HCT116 (cell line): ENCODE measurements around the gene GNB5. TPM values are rescaled to one million over a fixed set of nuclear protein-coding genes. Genes with fewer than 3 reads are reported as not detected.

Source experiments
- ATAC-seq: fragments of 200-7000 bp; cut with Tn5 transposase; 2 replicates; pipeline ENCODE4 v1.9.1; 2020; ENCODE audit warnings: mild to moderate bottlenecking, moderate library complexity
- BruUV-seq: library from RNA; stranded (reverse); fragments of 400-500 nt; replicated peaks from 2 replicates; lab custom pipeline; 2021; lab: Mats Ljungman, UMichigan
- CTCF ChIA-PET: fragments of 300-600 bp; sonication (Branson Sonifier 250); formaldehyde crosslinking; loops from one replicate; lab custom pipeline; 2021; ENCODE audit warnings: antibody characterized with exemption; lab: Charles Lee
- POLR2A ChIA-PET: fragments of 300-600, 350-600 bp; sonication (Branson Sonifier 250); formaldehyde crosslinking; loops from one replicate; lab custom pipeline; 2021; ENCODE audit warnings: antibody characterized with exemption; lab: Charles Lee
- RAD21 ChIA-PET, 2 experiments: fragments of 300-600 bp; sonication (Branson Sonifier 250); formaldehyde crosslinking; loops; one replicate each; lab custom pipeline; 2023; ENCODE audit warnings: low total read pairs in 2 of 2; ENCODE audit not compliant: uncharacterized antibody in 2 of 2, unreplicated experiment in 2 of 2, low non-redundant PET in 1 of 2; lab: Charles Lee
- DNase-seq: peaks from one replicate; pipeline ENCODE4 v3.0.0-alpha.2; 2010; ENCODE audit warnings: low read depth, low spot score
- H2AFZ ChIP-seq: fragments of 200-600 bp; shearing (Covaris generic), sonication (generic); 2 replicates; pipeline ENCODE4 v1.6.1; 2017; ENCODE audit warnings: low read depth, mixed run types, mixed read lengths, antibody characterized with exemption, low read length; ENCODE audit not compliant: poor library complexity, severe bottlenecking
- H3K27ac ChIP-seq: 2 replicates; pipeline ENCODE4 v1.5.1; 2012; ENCODE audit warnings: low read depth, low read length
- H3K27me3 ChIP-seq: fragments of 200-600 bp; sonication (generic); 2 replicates; pipeline ENCODE4 v1.6.1; 2016; ENCODE audit warnings: mixed run types, low read length, mixed read lengths; ENCODE audit not compliant: insufficient read depth
- H3K36me3 ChIP-seq, 2 experiments: fragments of 200-500 bp in 1 of 2; fragments of 200-600 bp in 1 of 2; sonication (Bioruptor generic) in 1 of 2; sonication (generic) in 1 of 2; 2 replicates each; pipeline versions ENCODE4 v1.5.1 to v1.6.1; 2014 to 2016; ENCODE audit warnings: low read length in 2 of 2, inconsistent platforms in 1 of 2, mixed read lengths in 1 of 2, mixed run types in 1 of 2; ENCODE audit not compliant: insufficient read depth in 2 of 2, control insufficient read depth in 1 of 2
- H3K4me1 ChIP-seq, 2 experiments: fragments of 200-600 bp in 1 of 2; sonication (generic) in 1 of 2; 2 replicates each; pipeline versions ENCODE4 v1.5.1 to v1.6.1; 2012 to 2017; ENCODE audit warnings: low read length in 2 of 2, inconsistent platforms in 1 of 2, mild to moderate bottlenecking in 1 of 2, mixed read lengths in 1 of 2, mixed run types in 1 of 2, moderate library complexity in 1 of 2; ENCODE audit not compliant: insufficient read depth in 2 of 2, control insufficient read depth in 1 of 2
- H3K4me2 ChIP-seq: fragments of 200-600 bp; sonication (generic); 2 replicates; pipeline ENCODE4 v1.6.1; 2017; ENCODE audit warnings: mixed run types, low read length, mixed read lengths
- H3K4me3 ChIP-seq, 2 experiments: fragments of 200-600 bp in 1 of 2; sonication (generic) in 1 of 2; replicated peaks in 1 of 2; 2 replicates each; pipeline ENCODE4 v1.5.1; 2011 to 2016; ENCODE audit warnings: low read length in 2 of 2, control low read depth in 1 of 2, low read depth in 1 of 2, mild to moderate bottlenecking in 1 of 2, mixed read lengths in 1 of 2, mixed run types in 1 of 2
- H3K79me2 ChIP-seq: fragments of 200-600 bp; sonication (generic); 2 replicates; pipeline ENCODE4 v1.6.1; 2017; ENCODE audit warnings: mild to moderate bottlenecking, mixed run types, low read length, moderate library complexity, mixed read lengths; ENCODE audit not compliant: insufficient read depth
- H3K9ac ChIP-seq: fragments of 200-600 bp; sonication (generic); 2 replicates; pipeline ENCODE4 v1.6.1; 2016; ENCODE audit warnings: low read length, mixed read lengths
- H3K9me2 ChIP-seq: fragments of 200-600 bp; sonication (generic), shearing (Covaris generic); 2 replicates; pipeline ENCODE4 v1.6.1; 2017; ENCODE audit warnings: mixed run types, mild to moderate bottlenecking, moderate library complexity; ENCODE audit not compliant: insufficient read depth
- H3K9me3 ChIP-seq, 2 experiments: fragments of 200-500 bp in 1 of 2; fragments of 200-600 bp in 1 of 2; sonication (Bioruptor generic) in 1 of 2; sonication (generic) in 1 of 2; 2 replicates each; pipeline ENCODE4 v1.6.1; 2014 to 2017; ENCODE audit warnings: low read length in 2 of 2, mixed read lengths in 2 of 2, inconsistent platforms in 1 of 2, low read depth in 1 of 2, mild to moderate bottlenecking in 1 of 2, mixed run types in 1 of 2, moderate library complexity in 1 of 2; ENCODE audit not compliant: control insufficient read depth in 1 of 2, insufficient read depth in 1 of 2
- H4K20me1 ChIP-seq: fragments of 200-600 bp; sonication (generic), shearing (Covaris generic); 2 replicates; pipeline ENCODE4 v1.6.1; 2017; ENCODE audit warnings: mixed run types, mild to moderate bottlenecking, moderate library complexity; ENCODE audit not compliant: insufficient read depth
- CBX3 ChIP-seq: IDR thresholded peaks from 2 replicates; pipeline ENCODE4 v1.6.1; 2012; ENCODE audit warnings: low read depth
- CEBPB ChIP-seq: IDR thresholded peaks from 2 replicates; pipeline ENCODE4 v1.6.1; 2012; ENCODE audit warnings: low read depth
- EGR1 ChIP-seq: IDR thresholded peaks from 2 replicates; pipeline ENCODE4 v1.6.1; 2012; ENCODE audit warnings: low read depth
- FOSL1 ChIP-seq: IDR thresholded peaks from 2 replicates; pipeline ENCODE4 v1.6.1; 2012; ENCODE audit warnings: low read depth
- JUND ChIP-seq: IDR thresholded peaks from 2 replicates; pipeline ENCODE4 v1.6.1; 2012
- POLR2A ChIP-seq: IDR thresholded peaks from 2 replicates; pipeline ENCODE4 v1.7.0; 2011; ENCODE audit warnings: borderline replicate concordance; ENCODE audit not compliant: insufficient read depth, insufficient read length; ENCODE audit errors: extremely low read depth
- POLR2AphosphoS5 ChIP-seq: IDR thresholded peaks from 2 replicates; pipeline ENCODE4 v1.6.1; 2011; ENCODE audit warnings: mild to moderate bottlenecking, low read depth, low read length, moderate library complexity
- SIN3A ChIP-seq: IDR thresholded peaks from 2 replicates; pipeline ENCODE4 v1.6.1; 2012; ENCODE audit warnings: low read depth
- SRF ChIP-seq: IDR thresholded peaks from 2 replicates; pipeline ENCODE4 v1.6.1; 2012; ENCODE audit warnings: low read depth
- TCF7L2 ChIP-seq: IDR thresholded peaks from 2 replicates; pipeline ENCODE4 v1.7.0; 2011; ENCODE audit warnings: borderline replicate concordance, inconsistent platforms; ENCODE audit not compliant: insufficient read depth, insufficient read length; ENCODE audit errors: extremely low read depth
- ZFX ChIP-seq: fragments of 450-650 bp; IDR thresholded peaks from 2 replicates; pipeline ENCODE4 v1.6.1; 2017
- ZNF274 ChIP-seq: fragments of 200-500 bp; sonication (Bioruptor generic); IDR thresholded peaks from 2 replicates; pipeline ENCODE4 v1.6.1; 2014; ENCODE audit warnings: mild to moderate bottlenecking, low read depth, low read length, inconsistent platforms
- intact Hi-C: fragments of 100-400 bp; cut with micrococcal nuclease; formaldehyde crosslinking; loops from 2 replicates; pipeline ENCODE4 v1.10.0; 2022
- total RNA-seq: library from RNA; stranded (reverse); gene quantifications from one replicate; pipeline ENCODE4 v1.2.1, GENCODE V29; 2021; ENCODE audit not compliant: unreplicated experiment
- TF ChIP-seq, protein P1 (sequence below): IDR thresholded peaks from 2 replicates; pipeline ENCODE4 v1.6.1; 2011; ENCODE audit warnings: mild to moderate bottlenecking, low read length, moderate library complexity; ENCODE audit not compliant: insufficient replicate concordance; ENCODE audit errors: extremely low read depth
- TF ChIP-seq, protein P2 (sequence below): IDR thresholded peaks from 2 replicates; pipeline ENCODE4 v1.6.1; 2012
- TF ChIP-seq, protein P3 (sequence below): IDR thresholded peaks from 2 replicates; pipeline ENCODE4 v1.6.1; 2012; ENCODE audit warnings: low read depth
- TF ChIP-seq, protein P4 (sequence below): IDR thresholded peaks from 2 replicates; pipeline ENCODE4 v1.6.1; 2012

GNB5 gene
- total RNA-seq, 1 experiment from 2014 or later: 27.6 TPM

DNA sequence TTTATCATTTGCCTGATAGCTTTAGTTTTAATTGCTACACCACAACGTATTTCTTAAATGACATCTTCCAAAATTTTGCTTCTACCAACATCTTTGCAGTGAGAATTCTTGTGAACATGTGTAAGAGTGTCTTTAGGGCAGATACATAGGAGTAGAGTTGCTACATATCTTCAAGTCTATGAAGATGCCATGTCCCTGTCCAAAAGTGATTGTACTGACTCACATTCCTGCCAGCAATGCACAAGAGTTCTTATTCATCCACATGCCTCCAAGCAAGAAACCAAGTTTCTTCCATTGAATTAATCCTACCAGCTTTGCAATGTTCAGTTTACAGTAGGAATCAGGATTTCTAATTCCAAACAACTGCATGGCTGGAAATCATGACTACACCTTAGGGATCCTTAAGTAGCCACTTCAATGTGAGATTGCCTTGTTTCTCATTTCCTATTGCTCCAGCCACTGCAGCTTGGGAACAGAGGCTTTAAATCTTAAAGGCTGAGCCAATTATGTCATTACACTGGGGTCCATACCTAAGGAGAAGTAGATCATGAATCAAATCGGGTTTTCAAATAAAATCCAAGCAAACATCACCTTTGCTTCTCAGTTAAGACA lies 123.1 kb downstream of the GNB5 start:
- BruUV-seq: no TSS peak
- POLR2A ChIA-PET: no interaction called here
- no peak for DNase-seq

More for the DNA sequence above, 123.1 kb downstream of the GNB5 start:
- Histone ChIP-seq H3K9me2 (no peaks in the 10 kb centered on the region), H3K27ac (no peak overlapping the region), H2AFZ (no peak overlapping the region), H3K4me1 (no peaks in the 10 kb centered on the region), H3K4me2 (no peak overlapping the region), H3K27me3 (no peaks in the 10 kb centered on the region), H4K20me1 (no peaks in the 10 kb centered on the region), H3K9ac (no peak overlapping the region), H3K4me3 (no peak overlapping the region), H3K9me3 (no peaks in the 10 kb centered on the region), H3K79me2 (no peaks in the 10 kb centered on the region), H3K36me3 (peaks cover 6 to 8% of the 10 kb centered on the region in 2 experiments; a peak in 3 of 4 replicates)
- RAD21 ChIA-PET: no interaction called here
- ATAC-seq: no peak
- intact Hi-C loops: no loop called here
- TF ChIP-seq, protein P1, sequence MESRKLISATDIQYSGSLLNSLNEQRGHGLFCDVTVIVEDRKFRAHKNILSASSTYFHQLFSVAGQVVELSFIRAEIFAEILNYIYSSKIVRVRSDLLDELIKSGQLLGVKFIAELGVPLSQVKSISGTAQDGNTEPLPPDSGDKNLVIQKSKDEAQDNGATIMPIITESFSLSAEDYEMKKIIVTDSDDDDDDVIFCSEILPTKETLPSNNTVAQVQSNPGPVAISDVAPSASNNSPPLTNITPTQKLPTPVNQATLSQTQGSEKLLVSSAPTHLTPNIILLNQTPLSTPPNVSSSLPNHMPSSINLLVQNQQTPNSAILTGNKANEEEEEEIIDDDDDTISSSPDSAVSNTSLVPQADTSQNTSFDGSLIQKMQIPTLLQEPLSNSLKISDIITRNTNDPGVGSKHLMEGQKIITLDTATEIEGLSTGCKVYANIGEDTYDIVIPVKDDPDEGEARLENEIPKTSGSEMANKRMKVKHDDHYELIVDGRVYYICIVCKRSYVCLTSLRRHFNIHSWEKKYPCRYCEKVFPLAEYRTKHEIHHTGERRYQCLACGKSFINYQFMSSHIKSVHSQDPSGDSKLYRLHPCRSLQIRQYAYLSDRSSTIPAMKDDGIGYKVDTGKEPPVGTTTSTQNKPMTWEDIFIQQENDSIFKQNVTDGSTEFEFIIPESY: no peak
- TF ChIP-seq, protein P2, sequence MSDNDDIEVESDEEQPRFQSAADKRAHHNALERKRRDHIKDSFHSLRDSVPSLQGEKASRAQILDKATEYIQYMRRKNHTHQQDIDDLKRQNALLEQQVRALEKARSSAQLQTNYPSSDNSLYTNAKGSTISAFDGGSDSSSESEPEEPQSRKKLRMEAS: no peak
- TF ChIP-seq POLR2AphosphoS5: no peak
- no peak for TF ChIP-seq SIN3A
- TF ChIP-seq, protein P3, sequence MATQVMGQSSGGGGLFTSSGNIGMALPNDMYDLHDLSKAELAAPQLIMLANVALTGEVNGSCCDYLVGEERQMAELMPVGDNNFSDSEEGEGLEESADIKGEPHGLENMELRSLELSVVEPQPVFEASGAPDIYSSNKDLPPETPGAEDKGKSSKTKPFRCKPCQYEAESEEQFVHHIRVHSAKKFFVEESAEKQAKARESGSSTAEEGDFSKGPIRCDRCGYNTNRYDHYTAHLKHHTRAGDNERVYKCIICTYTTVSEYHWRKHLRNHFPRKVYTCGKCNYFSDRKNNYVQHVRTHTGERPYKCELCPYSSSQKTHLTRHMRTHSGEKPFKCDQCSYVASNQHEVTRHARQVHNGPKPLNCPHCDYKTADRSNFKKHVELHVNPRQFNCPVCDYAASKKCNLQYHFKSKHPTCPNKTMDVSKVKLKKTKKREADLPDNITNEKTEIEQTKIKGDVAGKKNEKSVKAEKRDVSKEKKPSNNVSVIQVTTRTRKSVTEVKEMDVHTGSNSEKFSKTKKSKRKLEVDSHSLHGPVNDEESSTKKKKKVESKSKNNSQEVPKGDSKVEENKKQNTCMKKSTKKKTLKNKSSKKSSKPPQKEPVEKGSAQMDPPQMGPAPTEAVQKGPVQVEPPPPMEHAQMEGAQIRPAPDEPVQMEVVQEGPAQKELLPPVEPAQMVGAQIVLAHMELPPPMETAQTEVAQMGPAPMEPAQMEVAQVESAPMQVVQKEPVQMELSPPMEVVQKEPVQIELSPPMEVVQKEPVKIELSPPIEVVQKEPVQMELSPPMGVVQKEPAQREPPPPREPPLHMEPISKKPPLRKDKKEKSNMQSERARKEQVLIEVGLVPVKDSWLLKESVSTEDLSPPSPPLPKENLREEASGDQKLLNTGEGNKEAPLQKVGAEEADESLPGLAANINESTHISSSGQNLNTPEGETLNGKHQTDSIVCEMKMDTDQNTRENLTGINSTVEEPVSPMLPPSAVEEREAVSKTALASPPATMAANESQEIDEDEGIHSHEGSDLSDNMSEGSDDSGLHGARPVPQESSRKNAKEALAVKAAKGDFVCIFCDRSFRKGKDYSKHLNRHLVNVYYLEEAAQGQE: no peak
- TF ChIP-seq SRF: no peak
- no peak for TF ChIP-seq FOSL1
- no peak for TF ChIP-seq ZNF274
- no peak for TF ChIP-seq TCF7L2
- TF ChIP-seq JUND: no peak
- TF ChIP-seq CEBPB: no peak
- TF ChIP-seq ZFX: no peak
- TF ChIP-seq CBX3: no peak
- TF ChIP-seq EGR1: no peak
- no peak for TF ChIP-seq POLR2A
- TF ChIP-seq, protein P4, sequence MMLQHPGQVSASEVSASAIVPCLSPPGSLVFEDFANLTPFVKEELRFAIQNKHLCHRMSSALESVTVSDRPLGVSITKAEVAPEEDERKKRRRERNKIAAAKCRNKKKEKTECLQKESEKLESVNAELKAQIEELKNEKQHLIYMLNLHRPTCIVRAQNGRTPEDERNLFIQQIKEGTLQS: no peak
- CTCF ChIA-PET: interaction anchor here (2.5 kb wide), 1 partner anchor 11 kb away, joined by 10 read pairs; no protein-coding TSS in a partner anchor
